Tibial nerve (tissue), 4 donors: ENCODE results near the gene FABP2. TPM values are rescaled to one million over a fixed set of nuclear protein-coding genes. Genes with fewer than 3 reads are reported as not detected.
"Not testable (repeated sequence)": the region's sequence is repeated elsewhere in the genome, so short reads cannot be mapped to it uniquely, and the experiment has no call there.

ENCODE experiments used
- DNase-seq, 2 donors: peaks; one replicate each; pipeline ENCODE4 v3.0.0-alpha.2; 2019; ENCODE audit warnings: low spot score in 2 of 2
- H3K27ac ChIP-seq, 4 donors: fragments of 200-600 bp; sonication (generic) in 3 of 4; one replicate each; pipeline ENCODE4 v1.5.1; 2017 to 2019; ENCODE audit warnings: mild to moderate bottlenecking in 1 of 4
- H3K27me3 ChIP-seq, 2 donors: fragments of 200-600 bp; sonication (generic) in 1 of 2; one replicate each; pipeline versions ENCODE4 v1.5.1 to v1.6.0; 2017 to 2019
- H3K36me3 ChIP-seq, 3 donors: fragments of 200-600 bp; sonication (generic); one replicate each; pipeline ENCODE4 v1.5.1; 2018 to 2019
- H3K4me1 ChIP-seq, 4 donors: fragments of 200-600 bp; sonication (generic) in 3 of 4; one replicate each; pipeline ENCODE4 v1.5.1; 2017 to 2019
- H3K4me3 ChIP-seq, 4 donors: fragments of 200-600 bp; sonication (generic) in 3 of 4; one replicate each; pipeline ENCODE4 v1.5.1; 2017 to 2019; ENCODE audit warnings: mild to moderate bottlenecking in 1 of 4, moderate library complexity in 1 of 4
- H3K9me3 ChIP-seq, 4 donors: fragments of 200-600 bp; sonication (generic) in 3 of 4; one replicate each; pipeline ENCODE4 v1.5.1; 2017 to 2019
- CTCF ChIP-seq, 5 experiments: fragments of 200-600 bp in 3 of 5; fragments of 450-650 bp in 2 of 5; sonication (generic) in 3 of 5; IDR thresholded peaks; one replicate each; pipeline ENCODE4 v1.5.1; 2016 to 2019; ENCODE audit warnings: antibody characterized with exemption in 5 of 5, mild to moderate bottlenecking in 3 of 5, moderate library complexity in 2 of 5
- EP300 ChIP-seq, 2 donors: sonication (generic); formaldehyde crosslinking; IDR thresholded peaks; one replicate each; pipeline ENCODE4 v1.6.1; 2017; ENCODE audit warnings: antibody characterized with exemption in 2 of 2, mild to moderate bottlenecking in 1 of 2
- POLR2A ChIP-seq, 2 donors: fragments of 450-650 bp; IDR thresholded peaks; one replicate each; pipeline ENCODE4 v1.6.1; 2017; ENCODE audit warnings: antibody characterized with exemption in 2 of 2, mild to moderate bottlenecking in 2 of 2, moderate library complexity in 2 of 2
- WGBS, 2 donors: methylation state at CpG; one replicate each; pipeline ENCODE4 v1.1.5; 2018; 5-methylcytosine and 5-hydroxymethylcytosine counted together
- total RNA-seq, 4 donors: library from RNA; depleted of rRNA; stranded (reverse); fragments of >200 nt; gene quantifications; one replicate each; pipeline ENCODE4 v1.1.0, GENCODE V29; 2016

The FABP2 gene
- total RNA-seq, 4 donors from 2014 or later = not detected

DNA sequence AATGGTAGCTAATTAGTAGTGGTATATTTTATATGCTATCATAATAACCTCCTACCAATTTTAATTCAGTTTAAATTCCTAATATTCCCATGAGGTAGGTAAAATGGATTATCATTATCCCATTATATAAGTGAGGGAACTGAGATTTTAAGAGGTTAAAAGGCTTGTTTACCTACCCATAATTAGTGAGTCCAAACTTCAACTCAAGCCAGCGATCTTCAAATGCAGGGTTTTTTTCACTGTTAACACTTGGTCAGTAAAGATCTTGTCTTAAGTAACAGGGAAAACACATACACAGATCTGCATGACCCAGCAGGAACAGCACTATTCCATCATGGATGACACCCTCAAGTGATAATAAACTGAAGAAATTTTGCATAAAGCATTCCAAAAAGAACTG lies 31.3 kb downstream of the FABP2 start:
- Histone ChIP-seq H3K36me3 (peaks cover 0 to 54% (median 4%) of the 10 kb centered on the region in 3 donors), H3K27ac (no peak overlapping the region), H3K9me3 (no peaks in the 10 kb centered on the region), H3K4me1 (peaks cover 0 to 35% (median 5%) of the 10 kb centered on the region in 4 donors), H3K4me3 (no peak overlapping the region), H3K27me3 (no peaks in the 10 kb centered on the region)
- TF ChIP-seq CTCF (IDR thresholded peaks at IDR 0.05) = no peak
- no peak for TF ChIP-seq POLR2A (IDR thresholded peaks at IDR 0.05)
- TF ChIP-seq EP300 (IDR thresholded peaks at IDR 0.05) = no peak
- DNase-seq = no peak
- 80 to 89% methylated on average over 1 of the region's 1 CpG for WGBS, 2 donors

DNA sequence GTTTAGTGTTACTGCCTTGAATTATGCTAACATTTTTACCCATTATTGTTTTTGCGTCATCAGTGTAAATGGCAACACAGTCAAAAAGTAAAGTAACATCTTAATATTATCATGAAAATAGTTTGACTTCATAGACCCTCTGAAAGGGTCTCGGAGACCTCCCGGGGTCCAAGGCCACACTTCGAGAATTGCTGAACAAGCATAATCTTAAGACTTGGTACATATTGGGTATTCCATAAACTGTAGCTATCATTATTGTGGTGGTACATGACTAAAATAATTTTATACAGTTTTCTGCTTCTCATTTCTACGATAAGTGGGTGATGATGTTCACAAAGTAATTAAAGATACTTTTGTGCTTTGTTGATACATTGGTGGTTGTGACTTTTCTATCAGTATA lies 32.6 kb downstream of the FABP2 start:
- Histone ChIP-seq H3K9me3 (no peaks in the 10 kb centered on the region), H3K27ac (no peak overlapping the region), H3K27me3 (no peaks in the 10 kb centered on the region), H3K4me1 (peaks cover 0 to 42% (median 11%) of the 10 kb centered on the region in 4 donors), H3K4me3 (no peak overlapping the region), H3K36me3 (peaks cover 0 to 49% (median 4%) of the 10 kb centered on the region in 3 donors)
- TF ChIP-seq EP300 (IDR thresholded peaks at IDR 0.05) (no peak), POLR2A (IDR thresholded peaks at IDR 0.05) (no peak), CTCF (IDR thresholded peaks at IDR 0.05) (no peak)
- no peak for DNase-seq
- 94% methylated on average over 5 of the region's 5 CpGs for WGBS, 2 donors

- no peaks in the 10 kb centered on the region for H3K9me3 ChIP-seq
- DNase-seq = peak in 1 of 2 donors; percentile 41
- peak overlapping the region in 2 of 4 donors; percentile 51 to 62 for H3K27ac ChIP-seq
- WGBS, 2 donors = 16 to 22% methylated on average over 3 of the region's 3 CpGs
- H3K4me1 ChIP-seq = peaks cover 0 to 69% (median 18%) of the 10 kb centered on the region in 4 donors
- H3K4me3 ChIP-seq = no peak overlapping the region
- TF ChIP-seq CTCF (IDR thresholded peaks at IDR 0.05) = peak; percentile 46 to 62 (median 59)
- TF ChIP-seq EP300 (IDR thresholded peaks at IDR 0.05) = no peak
- no peak for TF ChIP-seq POLR2A (IDR thresholded peaks at IDR 0.05)
- H3K36me3 ChIP-seq = peaks cover 0 to 28% (median 0%) of the 10 kb centered on the region in 3 donors
- no peaks in the 10 kb centered on the region for H3K27me3 ChIP-seq
Measured at GRCh38 chr4:119286377-119287002, 35.4 kb downstream of the FABP2 start.

DNA sequence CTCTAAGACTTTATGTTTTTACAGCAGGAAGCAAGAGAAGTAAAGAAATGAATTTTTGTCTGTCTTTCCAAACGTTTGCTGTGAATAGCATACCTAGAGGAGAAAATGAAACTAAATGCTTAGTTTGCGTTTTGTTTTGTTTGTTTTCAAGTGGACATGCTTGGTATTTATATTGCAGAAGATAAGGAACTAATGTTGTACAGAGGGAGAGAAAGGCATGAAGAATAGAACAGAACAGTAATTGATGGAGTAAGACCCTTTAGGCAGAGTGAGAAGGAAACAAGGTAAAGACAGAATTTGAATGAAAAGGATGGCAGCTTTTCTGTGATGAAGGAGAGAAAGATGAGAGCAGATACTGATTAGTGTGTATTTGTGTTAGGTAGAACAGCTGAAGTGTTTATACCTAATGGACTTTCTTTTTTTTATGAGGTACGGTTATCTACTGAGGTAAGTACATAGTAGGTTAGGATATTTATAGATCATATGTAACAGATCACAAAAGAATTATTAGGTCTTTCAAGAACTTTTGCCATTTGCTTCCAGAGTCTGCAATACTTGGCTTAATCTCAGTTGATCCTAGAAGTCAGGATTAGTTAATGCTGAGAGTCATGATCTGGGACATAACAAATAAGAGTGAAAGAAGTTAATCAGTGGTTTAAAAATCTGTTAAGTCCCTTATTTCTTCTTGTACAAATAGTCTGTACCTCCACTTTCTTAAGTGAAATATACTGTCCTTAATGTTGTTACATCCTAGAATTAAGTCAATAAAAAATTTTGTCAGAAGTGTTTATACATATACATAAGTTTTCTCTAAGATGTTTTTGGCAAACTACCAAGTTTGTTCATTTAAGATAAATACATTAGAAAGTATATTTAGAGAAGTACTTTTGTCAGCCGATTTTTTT lies 36.8 kb downstream of the FABP2 start:
- Histone ChIP-seq H3K27ac (peak overlapping the region in 2 of 4 donors; percentile 51 to 62), H3K27me3 (no peaks in the 10 kb centered on the region), H3K4me3 (peak overlapping the region in 1 of 4 donors; percentile 13), H3K4me1 (peaks cover 0 to 76% (median 18%) of the 10 kb centered on the region in 4 donors), H3K9me3 (no peaks in the 10 kb centered on the region), H3K36me3 (peaks cover 0 to 29% (median 0%) of the 10 kb centered on the region in 3 donors)
- no peak for TF ChIP-seq EP300 (IDR thresholded peaks at IDR 0.05)
- TF ChIP-seq CTCF (IDR thresholded peaks at IDR 0.05) = peak in 1 of 5 experiments; percentile 22
- TF ChIP-seq POLR2A (IDR thresholded peaks at IDR 0.05) = no peak
- 10 to 11% methylated on average over 4 of the region's 4 CpGs for WGBS, 2 donors
- no peak for DNase-seq

DNA sequence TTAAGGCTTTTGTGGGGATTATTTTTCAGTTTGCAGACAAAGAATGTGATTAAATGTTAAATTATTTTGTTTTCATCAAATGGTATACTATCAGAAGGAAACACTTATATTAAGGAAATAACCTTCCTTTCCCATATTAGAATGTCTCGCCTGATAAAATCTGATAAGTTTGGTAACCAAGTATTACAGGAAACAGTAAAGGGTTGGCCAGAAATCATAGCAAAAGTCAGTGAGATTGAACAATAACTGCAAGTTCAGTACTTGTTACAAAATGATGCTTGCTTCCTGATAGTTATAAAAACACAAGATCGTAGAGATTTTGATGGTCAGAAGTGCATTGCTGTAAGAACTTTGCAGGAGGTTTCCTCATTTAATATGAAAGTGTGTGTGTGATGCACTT lies 40.5 kb downstream of the FABP2 start:
- H3K27me3 ChIP-seq = no peaks in the 10 kb centered on the region
- no peak for DNase-seq
- no peaks in the 10 kb centered on the region for H3K9me3 ChIP-seq
- H3K27ac ChIP-seq = peak overlapping the region in 1 of 4 donors; percentile 36
- H3K4me3 ChIP-seq = no peak overlapping the region
- 69 to 77% methylated on average over 2 of the region's 2 CpGs for WGBS, 2 donors
- H3K4me1 ChIP-seq = peaks cover 0 to 55% (median 18%) of the 10 kb centered on the region in 4 donors
- TF ChIP-seq EP300 (IDR thresholded peaks at IDR 0.05) = no peak
- no peak for TF ChIP-seq CTCF (IDR thresholded peaks at IDR 0.05)
- no peak for TF ChIP-seq POLR2A (IDR thresholded peaks at IDR 0.05)
- peaks cover 0 to 23% (median 0%) of the 10 kb centered on the region in 3 donors for H3K36me3 ChIP-seq

GRCh38 chr4:119279945-119280344 lies 42.0 kb downstream of the FABP2 start:
- 93 to 94% methylated on average over 12 of the region's 12 CpGs for WGBS, 2 donors
- H3K36me3 ChIP-seq = peaks cover 0 to 23% (median 0%) of the 10 kb centered on the region in 3 donors
- H3K27ac ChIP-seq, H3K27me3 ChIP-seq, H3K9me3 ChIP-seq, H3K4me3 ChIP-seq, DNase-seq: not testable (repeated sequence)
- H3K4me1 ChIP-seq = peaks cover 0 to 41% (median 10%) of the 10 kb centered on the region in 4 donors

GRCh38 chr4:119279541-119279940 lies 42.4 kb downstream of the FABP2 start:
- H3K27ac ChIP-seq, H3K9me3 ChIP-seq, H3K27me3 ChIP-seq, DNase-seq, H3K4me3 ChIP-seq: not testable (repeated sequence)
- Histone ChIP-seq H3K36me3 (peaks cover 0 to 23% (median 0%) of the 10 kb centered on the region in 3 donors), H3K4me1 (peaks cover 0 to 36% (median 8%) of the 10 kb centered on the region in 4 donors)
- 95% methylated on average over 11 to 18 of the region's 19 CpGs for WGBS, 2 donors
